Skeletal muscle tissue (tissue), 4 donors: ENCODE measurements around the gene ELOVL4. TPM values are rescaled to one million over a fixed set of nuclear protein-coding genes. Genes with fewer than 3 reads are reported as not detected.

Experiments
- H3K27ac ChIP-seq: one replicate; pipeline ENCODE4 v1.7.0; 2013; ENCODE audit warnings: mild to moderate bottlenecking, low read depth, low read length, inconsistent platforms
- H3K27me3 ChIP-seq, 3 donors: one replicate each; pipeline ENCODE4 v1.7.0; 2013; ENCODE audit warnings: low read length in 3 of 3; ENCODE audit not compliant: control insufficient read depth in 3 of 3, insufficient read depth in 3 of 3
- H3K36me3 ChIP-seq, 3 donors: one replicate each; pipeline ENCODE4 v1.7.0; 2013; ENCODE audit warnings: low read length in 3 of 3; ENCODE audit not compliant: control insufficient read depth in 3 of 3, insufficient read depth in 3 of 3
- H3K4me1 ChIP-seq, 3 donors: one replicate each; pipeline ENCODE4 v1.7.0; 2013; ENCODE audit warnings: low read length in 3 of 3, mild to moderate bottlenecking in 3 of 3; ENCODE audit not compliant: control insufficient read depth in 3 of 3, insufficient read depth in 3 of 3
- H3K4me3 ChIP-seq, 3 donors: one replicate each; pipeline ENCODE4 v1.7.0; 2013; ENCODE audit warnings: low read length in 3 of 3
- H3K9ac ChIP-seq, 3 donors: one replicate each; pipeline ENCODE4 v1.7.0; 2013; ENCODE audit warnings: low read length in 3 of 3, mild to moderate bottlenecking in 3 of 3, moderate library complexity in 2 of 3, low read depth in 1 of 3
- H3K9me3 ChIP-seq, 3 donors: one replicate each; pipeline ENCODE4 v1.7.0; 2013; ENCODE audit warnings: low read length in 3 of 3; ENCODE audit not compliant: control insufficient read depth in 3 of 3
- total RNA-seq: library from RNA; depleted of rRNA; stranded (reverse); fragments of >200 nt; gene quantifications from one replicate; pipeline ENCODE4 v1.2.3, GENCODE V29; 2014
- donor health status: Osteomylitis.

The ELOVL4 gene
- total RNA-seq, 1 donor from 2014 or later: 2.1 TPM

- no peaks in the 10 kb centered on the region for H3K36me3 ChIP-seq
- H3K4me1 ChIP-seq: no peaks in the 10 kb centered on the region
- no peaks in the 10 kb centered on the region for H3K27me3 ChIP-seq
- no peaks in the 10 kb centered on the region for H3K9me3 ChIP-seq
- H3K4me3 ChIP-seq: no peak overlapping the region
- no peak overlapping the region for H3K9ac ChIP-seq
- H3K27ac ChIP-seq: no peak overlapping the region
Observed at GRCh38 chr6:79888587-79888986, 58.8 kb downstream of the ELOVL4 start.

GRCh38 chr6:79878142-79878748, 69.1 kb downstream of the ELOVL4 start:
- H3K9me3 ChIP-seq: no peaks in the 10 kb centered on the region
- no peak overlapping the region for H3K4me3 ChIP-seq
- H3K27ac ChIP-seq: no peak overlapping the region
- H3K4me1 ChIP-seq: no peaks in the 10 kb centered on the region
- no peaks in the 10 kb centered on the region for H3K27me3 ChIP-seq
- H3K36me3 ChIP-seq: no peaks in the 10 kb centered on the region
- H3K9ac ChIP-seq: no peak overlapping the region

- H3K9me3 ChIP-seq: no peaks in the 10 kb centered on the region
- H3K27ac ChIP-seq: no peak overlapping the region
- H3K4me3 ChIP-seq: no peak overlapping the region
- H3K36me3 ChIP-seq: no peaks in the 10 kb centered on the region
- H3K9ac ChIP-seq: no peak overlapping the region
- no peaks in the 10 kb centered on the region for H3K4me1 ChIP-seq
- H3K27me3 ChIP-seq: no peaks in the 10 kb centered on the region
Observed at GRCh38 chr6:79874531-79875134, 72.7 kb downstream of the ELOVL4 start.

GRCh38 chr6:79872986-79873385, 74.4 kb downstream of the ELOVL4 start:
- no peaks in the 10 kb centered on the region for H3K27me3 ChIP-seq
- H3K27ac ChIP-seq: no peak overlapping the region
- H3K4me3 ChIP-seq: no peak overlapping the region
- peaks cover 0 to 3% (median 0%) of the 10 kb centered on the region in 3 donors for H3K4me1 ChIP-seq
- no peaks in the 10 kb centered on the region for H3K36me3 ChIP-seq
- H3K9ac ChIP-seq: no peak overlapping the region
- no peaks in the 10 kb centered on the region for H3K9me3 ChIP-seq

GRCh38 chr6:79872303-79872702, 75.0 kb downstream of the ELOVL4 start:
- no peak overlapping the region for H3K9ac ChIP-seq
- no peaks in the 10 kb centered on the region for H3K36me3 ChIP-seq
- H3K9me3 ChIP-seq: no peaks in the 10 kb centered on the region
- no peak overlapping the region for H3K27ac ChIP-seq
- H3K4me1 ChIP-seq: peaks cover 0 to 3% (median 0%) of the 10 kb centered on the region in 3 donors
- no peaks in the 10 kb centered on the region for H3K27me3 ChIP-seq
- no peak overlapping the region for H3K4me3 ChIP-seq

- Histone ChIP-seq H3K27ac (no peak overlapping the region), H3K4me1 (peaks cover 0 to 3% (median 0%) of the 10 kb centered on the region in 3 donors), H3K27me3 (no peaks in the 10 kb centered on the region), H3K36me3 (no peaks in the 10 kb centered on the region), H3K9me3 (no peaks in the 10 kb centered on the region), H3K4me3 (peak overlapping the region in 2 of 3 donors; percentile 22 to 46), H3K9ac (no peak overlapping the region)
Observed at GRCh38 chr6:79869600-79870084, 77.7 kb downstream of the ELOVL4 start.

- Histone ChIP-seq H3K27ac (no peak overlapping the region), H3K9ac (no peak overlapping the region), H3K9me3 (no peaks in the 10 kb centered on the region), H3K27me3 (no peaks in the 10 kb centered on the region), H3K4me1 (peaks cover 0 to 3% (median 0%) of the 10 kb centered on the region in 3 donors), H3K36me3 (no peaks in the 10 kb centered on the region), H3K4me3 (no peak overlapping the region)
Observed at GRCh38 chr6:79869184-79869583, 78.2 kb downstream of the ELOVL4 start.

GRCh38 chr6:79868098-79868722, 79.1 kb downstream of the ELOVL4 start:
- no peaks in the 10 kb centered on the region for H3K36me3 ChIP-seq
- H3K4me3 ChIP-seq: no peak overlapping the region
- no peak overlapping the region for H3K27ac ChIP-seq
- H3K9ac ChIP-seq: no peak overlapping the region
- H3K27me3 ChIP-seq: no peaks in the 10 kb centered on the region
- peaks cover 0 to 3% (median 0%) of the 10 kb centered on the region in 3 donors for H3K4me1 ChIP-seq
- no peaks in the 10 kb centered on the region for H3K9me3 ChIP-seq
